Hepatocyte (in vitro differentiated cells): Measurements from ENCODE around the gene ITIH6. TPM values are rescaled to one million over a fixed set of nuclear protein-coding genes. Genes with fewer than 3 reads are reported as not detected.
"Not testable (repeated sequence)": the region's sequence is repeated elsewhere in the genome, so short reads cannot be mapped to it uniquely, and the experiment has no call there.

ENCODE experiments used
- DNase-seq: peaks from one replicate; pipeline ENCODE4 v3.0.0-alpha.2; 2016; ENCODE audit warnings: low spot score
- H2AFZ ChIP-seq: fragments of 200-600 bp; sonication (generic); 2 replicates; pipeline ENCODE4 v1.6.0; 2016; ENCODE audit warnings: antibody characterized with exemption, mild to moderate bottlenecking
- H3K27ac ChIP-seq: fragments of 200-600 bp; sonication (generic); 2 replicates; pipeline ENCODE4 v1.5.1; 2016; ENCODE audit warnings: mild to moderate bottlenecking
- H3K27me3 ChIP-seq: fragments of 200-600 bp; sonication (generic); 2 replicates; pipeline ENCODE4 v1.6.1; 2016
- H3K36me3 ChIP-seq: fragments of 200-600 bp; sonication (generic); replicated peaks from 2 replicates; pipeline ENCODE4 v1.5.1; 2016; ENCODE audit warnings: low read depth; ENCODE audit not compliant: insufficient read depth
- H3K4me1 ChIP-seq: fragments of 200-600 bp; sonication (generic); 2 replicates; pipeline ENCODE4 v1.5.1; 2016; ENCODE audit warnings: mild to moderate bottlenecking, moderate library complexity; ENCODE audit not compliant: insufficient read depth
- H3K4me2 ChIP-seq: fragments of 200-600 bp; sonication (generic); 2 replicates; pipeline ENCODE4 v1.6.0; 2016
- H3K4me3 ChIP-seq: fragments of 200-600 bp; sonication (generic); 2 replicates; pipeline ENCODE4 v1.5.1; 2016; ENCODE audit warnings: mild to moderate bottlenecking
- H3K79me2 ChIP-seq: fragments of 200-600 bp; sonication (generic); 2 replicates; pipeline ENCODE4 v1.6.0; 2017; ENCODE audit warnings: mild to moderate bottlenecking
- H3K9me2 ChIP-seq: fragments of 200-600 bp; sonication (generic); replicated peaks from 2 replicates; pipeline ENCODE4 v1.6.0; 2017; ENCODE audit warnings: mild to moderate bottlenecking; ENCODE audit not compliant: insufficient read depth
- H3K9me3 ChIP-seq: fragments of 200-600 bp; sonication (generic); 2 replicates; pipeline ENCODE4 v1.5.1; 2016; ENCODE audit warnings: low read depth, mild to moderate bottlenecking
- H4K20me1 ChIP-seq: fragments of 200-600 bp; sonication (generic); 2 replicates; pipeline ENCODE4 v1.6.0; 2016; ENCODE audit warnings: mild to moderate bottlenecking; ENCODE audit not compliant: insufficient read depth, poor library complexity, severe bottlenecking
- CTCF ChIP-seq: fragments of 200-600 bp; sonication (generic); IDR thresholded peaks from 2 replicates; pipeline ENCODE4 v1.5.1; 2016; ENCODE audit warnings: antibody characterized with exemption, mild to moderate bottlenecking; ENCODE audit not compliant: poor library complexity
- EZH2 ChIP-seq: fragments of 200-600 bp; sonication (generic); IDR thresholded peaks from 2 replicates; pipeline ENCODE4 v1.6.1; 2016; ENCODE audit warnings: antibody characterized with exemption, mild to moderate bottlenecking, borderline replicate concordance
- EZH2phosphoT487 ChIP-seq: fragments of 200-600 bp; sonication (generic); IDR thresholded peaks from one replicate; pipeline ENCODE4 v1.6.1; 2018; ENCODE audit warnings: antibody characterized with exemption, mild to moderate bottlenecking, low read depth, moderate library complexity; ENCODE audit not compliant: unreplicated experiment, severe bottlenecking
- WGBS: methylation state at CpG from one replicate; pipeline ENCODE4 v1.1.6; 2016; ENCODE audit warnings: low lambda C conversion rate; ENCODE audit errors: missing lambda C conversion rate; 5-methylcytosine and 5-hydroxymethylcytosine counted together
- polyA plus RNA-seq: library from polyadenylated mRNA; unstranded; fragments of >200 nt; fragmentation: Nextera tagmentation; extraction: Ambion mirVana; gene quantifications from 2 replicates; pipeline ENCODE4 v1.2.1, GENCODE V29; 2016
- total RNA-seq: library from RNA; depleted of rRNA; stranded (reverse); fragments of >200 nt; gene quantifications from 2 replicates; pipeline ENCODE4 v1.2.3, GENCODE V29; 2014

The ITIH6 gene
- total RNA-seq (not detected in 2 replicates), polyA plus RNA-seq (not detected in 2 replicates)

- no peak within 1 kb of the TSS for H2AFZ ChIP-seq
- no peak for DNase-seq
These were observed at the start of gene ITIH6 for GRCh38 chrX:54798137-54798536. Gene ITIH6, minus strand, starts transcription at chrX:54798255. Its CDS starts 45 bp downstream, at chrX:54798210.

GRCh38 chrX:54847700-54848099, 49.6 kb upstream of the ITIH6 start:
- H3K27me3 ChIP-seq, DNase-seq, H3K36me3 ChIP-seq, H3K79me2 ChIP-seq, H3K4me1 ChIP-seq, H3K4me2 ChIP-seq, H3K9me3 ChIP-seq, H2AFZ ChIP-seq, H3K4me3 ChIP-seq, H4K20me1 ChIP-seq, H3K9me2 ChIP-seq, H3K27ac ChIP-seq: not testable (repeated sequence)
- 80% methylated on average over 2 of the region's 2 CpGs for WGBS

More at GRCh38 chrX:54798137-54798536, at the start of gene ITIH6:
- no peaks in the 10 kb centered on the region for H4K20me1 ChIP-seq
- no peaks in the 10 kb centered on the region for H3K9me3 ChIP-seq
- H3K27ac ChIP-seq, result peak within 1 kb of the TSS; percentile 15
- no peaks in the 10 kb centered on the region for H3K27me3 ChIP-seq
- H3K4me3 ChIP-seq, result no peak within 1 kb of the TSS
- no peak for TF ChIP-seq EZH2
- TF ChIP-seq CTCF, result no peak
- TF ChIP-seq EZH2phosphoT487, result no peak
- H3K36me3 ChIP-seq, result no peaks in the 10 kb centered on the region
- H3K4me1 ChIP-seq, result peaks cover 8% of the 10 kb centered on the region
- no peaks in the 10 kb centered on the region for H3K79me2 ChIP-seq
- H3K4me2 ChIP-seq, result no peak within 1 kb of the TSS
- 61% methylated on average over 2 of the region's 2 CpGs for WGBS
- H3K9me2 ChIP-seq, result no peaks in the 10 kb centered on the region

GRCh38 chrX:54843050-54843449, 45.0 kb upstream of the ITIH6 start:
- H3K9me2 ChIP-seq, result no peaks in the 10 kb centered on the region
- no peaks in the 10 kb centered on the region for H3K36me3 ChIP-seq
- H3K9me3 ChIP-seq, result no peaks in the 10 kb centered on the region
- H3K79me2 ChIP-seq, result no peaks in the 10 kb centered on the region
- H3K4me1 ChIP-seq, result peaks cover 6% of the 10 kb centered on the region
- no peak overlapping the region for H3K4me3 ChIP-seq
- no peak for TF ChIP-seq CTCF
- TF ChIP-seq EZH2, result no peak
- no peak for TF ChIP-seq EZH2phosphoT487
- DNase-seq, result no peak
- no peak overlapping the region for H3K27ac ChIP-seq
- no peak overlapping the region for H2AFZ ChIP-seq
- no peak overlapping the region for H3K4me2 ChIP-seq
- H4K20me1 ChIP-seq, result no peaks in the 10 kb centered on the region
- WGBS, result 82% methylated on average over 2 of the region's 2 CpGs
- H3K27me3 ChIP-seq, result no peaks in the 10 kb centered on the region

GRCh38 chrX:54842607-54843006, 44.6 kb upstream of the ITIH6 start:
- Histone ChIP-seq H4K20me1 (no peaks in the 10 kb centered on the region), H3K36me3 (no peaks in the 10 kb centered on the region), H3K9me3 (no peaks in the 10 kb centered on the region), H3K4me1 (peaks cover 6% of the 10 kb centered on the region), H2AFZ (no peak overlapping the region), H3K4me2 (no peak overlapping the region), H3K79me2 (no peaks in the 10 kb centered on the region), H3K27me3 (no peaks in the 10 kb centered on the region), H3K4me3 (no peak overlapping the region), H3K27ac (no peak overlapping the region), H3K9me2 (no peaks in the 10 kb centered on the region)
- WGBS, result 60% methylated on average over 1 of the region's 1 CpG
- TF ChIP-seq EZH2phosphoT487, result no peak
- TF ChIP-seq EZH2, result no peak
- TF ChIP-seq CTCF, result no peak
- DNase-seq, result no peak

GRCh38 chrX:54841184-54841874, 43.3 kb upstream of the ITIH6 start:
- not testable (repeated sequence) for H3K9me2 ChIP-seq, H3K36me3 ChIP-seq, H2AFZ ChIP-seq, H3K4me3 ChIP-seq, H3K9me3 ChIP-seq, H3K27me3 ChIP-seq, H3K79me2 ChIP-seq, H3K4me1 ChIP-seq, H4K20me1 ChIP-seq
- H3K27ac ChIP-seq, result peak overlapping the region; percentile 79
- 24% methylated on average over 3 of the region's 3 CpGs for WGBS
- DNase-seq, result peak; percentile 23
- H3K4me2 ChIP-seq, result peak overlapping the region; percentile 37
